Colonic mucosa (tissue), 4 donors: ENCODE data around the gene DUS3L. TPM values are rescaled to one million over a fixed set of nuclear protein-coding genes. Genes with fewer than 3 reads are reported as not detected.

Source experiments
- DNase-seq: peaks from one replicate; pipeline ENCODE4 v3.0.0-alpha.2; 2020
- H3K27ac ChIP-seq: fragments of 200-600 bp; one replicate; pipeline ENCODE4 v1.8.0; 2021
- H3K27me3 ChIP-seq: fragments of 200-600 bp; one replicate; pipeline ENCODE4 v1.8.0; 2021
- H3K36me3 ChIP-seq: fragments of 200-600 bp; one replicate; pipeline ENCODE4 v1.8.0; 2021
- H3K4me1 ChIP-seq: fragments of 200-600 bp; one replicate; pipeline ENCODE4 v1.8.0; 2021; ENCODE audit warnings: mild to moderate bottlenecking
- H3K4me3 ChIP-seq: fragments of 200-600 bp; one replicate; pipeline ENCODE4 v1.8.0; 2021
- H3K9ac ChIP-seq, 2 donors: one replicate each; pipeline ENCODE4 v1.7.0; 2013; ENCODE audit warnings: control low read depth in 2 of 2, low read depth in 2 of 2, low read length in 2 of 2
- H3K9me3 ChIP-seq: fragments of 200-600 bp; one replicate; pipeline ENCODE4 v1.8.0; 2021
- intact Hi-C: fragments of 100-400 bp; cut with DNase I; formaldehyde crosslinking; loops from one replicate; pipeline ENCODE4 v1.14.1; 2022
- total RNA-seq, 2 donors: library from RNA; stranded (reverse); fragmentation: NEBNext Ultra II Directional in 1 of 2; extraction: Animal tissue kit (Norgen Biotek cat#: 25700) in 1 of 2; gene quantifications; one replicate each; pipeline ENCODE4 v1.2.1, GENCODE V29; 2021
- TF ChIP-seq, protein P1 (sequence below): fragments of 200-600 bp; IDR thresholded peaks from one replicate; pipeline ENCODE4 v1.8.0; 2022; ENCODE audit warnings: antibody characterized with exemption, mild to moderate bottlenecking
- donor health status: healthy.
- donor health status: DM: no; HTN: no; CAD: no.
- donor health status: DM: no; HTN: no; CAD: no.

Gene DUS3L
- total RNA-seq, 2 donors from 2014 or later: 20.8 to 47.6 TPM

- H3K4me1 ChIP-seq: peaks cover 5% of the 10 kb centered on the region
- no peaks in the 10 kb centered on the region for H3K27me3 ChIP-seq
- H3K9ac ChIP-seq: no peak overlapping the region
- intact Hi-C loops: no loop called here
- no peak overlapping the region for H3K27ac ChIP-seq
- no peaks in the 10 kb centered on the region for H3K9me3 ChIP-seq
- H3K36me3 ChIP-seq: peaks cover 20% of the 10 kb centered on the region
- no peak for DNase-seq
- TF ChIP-seq, protein P1, sequence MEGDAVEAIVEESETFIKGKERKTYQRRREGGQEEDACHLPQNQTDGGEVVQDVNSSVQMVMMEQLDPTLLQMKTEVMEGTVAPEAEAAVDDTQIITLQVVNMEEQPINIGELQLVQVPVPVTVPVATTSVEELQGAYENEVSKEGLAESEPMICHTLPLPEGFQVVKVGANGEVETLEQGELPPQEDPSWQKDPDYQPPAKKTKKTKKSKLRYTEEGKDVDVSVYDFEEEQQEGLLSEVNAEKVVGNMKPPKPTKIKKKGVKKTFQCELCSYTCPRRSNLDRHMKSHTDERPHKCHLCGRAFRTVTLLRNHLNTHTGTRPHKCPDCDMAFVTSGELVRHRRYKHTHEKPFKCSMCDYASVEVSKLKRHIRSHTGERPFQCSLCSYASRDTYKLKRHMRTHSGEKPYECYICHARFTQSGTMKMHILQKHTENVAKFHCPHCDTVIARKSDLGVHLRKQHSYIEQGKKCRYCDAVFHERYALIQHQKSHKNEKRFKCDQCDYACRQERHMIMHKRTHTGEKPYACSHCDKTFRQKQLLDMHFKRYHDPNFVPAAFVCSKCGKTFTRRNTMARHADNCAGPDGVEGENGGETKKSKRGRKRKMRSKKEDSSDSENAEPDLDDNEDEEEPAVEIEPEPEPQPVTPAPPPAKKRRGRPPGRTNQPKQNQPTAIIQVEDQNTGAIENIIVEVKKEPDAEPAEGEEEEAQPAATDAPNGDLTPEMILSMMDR: no peak
- H3K4me3 ChIP-seq: no peak overlapping the region
These were observed 1.3 kb upstream of the DUS3L start for GRCh38 chr19:5792224-5792623.

- no peak overlapping the region for H3K27ac ChIP-seq
- no peaks in the 10 kb centered on the region for H3K27me3 ChIP-seq
- H3K4me3 ChIP-seq: peak overlapping the region; percentile 88
- H3K9me3 ChIP-seq: no peaks in the 10 kb centered on the region
- TF ChIP-seq, protein P1: no peak
- peaks cover 5% of the 10 kb centered on the region for H3K4me1 ChIP-seq
- H3K36me3 ChIP-seq: peaks cover 20% of the 10 kb centered on the region
- intact Hi-C loops: no loop called here
- peak overlapping the region in 1 of 2 donors; percentile 75 for H3K9ac ChIP-seq
- DNase-seq: no peak
These were observed 941 bp downstream of the DUS3L start for GRCh38 chr19:5789886-5790558.

DNA sequence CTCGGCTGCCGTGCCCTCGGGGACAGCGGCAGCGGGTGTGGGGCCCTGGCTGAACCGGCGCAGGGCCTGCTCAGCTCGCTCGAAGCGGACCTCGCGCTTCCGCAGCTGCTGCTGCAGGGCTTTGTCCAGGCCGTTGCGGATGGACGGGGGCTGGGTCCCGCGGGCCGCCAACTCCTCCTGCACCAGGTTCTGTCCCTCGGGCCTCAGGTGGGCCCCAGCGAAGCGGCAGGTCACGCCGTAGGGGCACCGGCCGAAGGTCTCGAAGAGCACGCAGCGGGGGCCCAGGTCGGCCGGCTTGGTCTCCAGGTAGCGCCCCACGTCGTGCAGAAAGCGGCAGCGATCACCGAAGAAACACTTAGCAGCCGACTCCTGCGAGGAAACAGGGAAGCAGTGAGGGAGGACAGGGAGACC, 1.6 kb downstream of the DUS3L start:
- H3K27ac ChIP-seq: no peak overlapping the region
- no peaks in the 10 kb centered on the region for H3K9me3 ChIP-seq
- H3K4me1 ChIP-seq: peaks cover 5% of the 10 kb centered on the region
- DNase-seq: no peak
- intact Hi-C loops: no loop called here
- TF ChIP-seq, protein P1: no peak
- H3K36me3 ChIP-seq: peaks cover 20% of the 10 kb centered on the region
- no peak overlapping the region for H3K4me3 ChIP-seq
- no peaks in the 10 kb centered on the region for H3K27me3 ChIP-seq
- no peak overlapping the region for H3K9ac ChIP-seq

DNA sequence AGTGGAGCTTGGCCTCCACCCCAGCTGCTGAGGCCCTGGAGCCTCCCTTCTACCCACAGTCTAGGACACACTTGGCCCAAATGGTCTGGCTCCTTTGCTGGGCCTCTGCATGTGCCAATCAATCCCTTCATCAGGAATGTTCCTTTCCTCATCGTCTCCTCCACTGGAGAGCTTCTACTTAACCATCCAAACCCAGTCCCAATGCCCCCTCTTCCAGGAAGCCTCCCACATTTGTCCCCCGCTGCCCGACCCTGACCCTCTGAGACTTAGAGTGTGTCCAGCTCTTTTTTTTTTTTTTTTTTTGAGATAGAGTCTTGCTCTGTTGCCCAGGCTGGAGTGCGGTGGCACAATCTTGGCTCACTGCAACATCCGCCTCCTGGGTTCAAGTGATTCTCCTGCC, 2.5 kb downstream of the DUS3L start:
- DNase-seq: no peak
- no peaks in the 10 kb centered on the region for H3K9me3 ChIP-seq
- peaks cover 20% of the 10 kb centered on the region for H3K36me3 ChIP-seq
- H3K9ac ChIP-seq: no peak overlapping the region
- intact Hi-C loops: no loop called here
- H3K4me1 ChIP-seq: peaks cover 5% of the 10 kb centered on the region
- TF ChIP-seq, protein P1: no peak
- H3K4me3 ChIP-seq: no peak overlapping the region
- no peaks in the 10 kb centered on the region for H3K27me3 ChIP-seq
- H3K27ac ChIP-seq: no peak overlapping the region

- Histone ChIP-seq H3K27ac (no peak overlapping the region), H3K27me3 (no peaks in the 10 kb centered on the region), H3K9me3 (no peaks in the 10 kb centered on the region), H3K4me1 (peaks cover 5% of the 10 kb centered on the region), H3K4me3 (no peak overlapping the region), H3K36me3 (peaks cover 20% of the 10 kb centered on the region), H3K9ac (no peak overlapping the region)
- intact Hi-C loops: no loop called here
- TF ChIP-seq, protein P1: no peak
- no peak for DNase-seq
These were observed 3.4 kb downstream of the DUS3L start for GRCh38 chr19:5787409-5788182.
